ENCODE results near the gene PCCA. TPM values are rescaled to one million over a fixed set of nuclear protein-coding genes. Genes with fewer than 3 reads are reported as not detected.

PCCA gene
- total RNA-seq, 4 donors from 2014 or later, result 40.1 to 82.8 (median 61.1) TPM

GRCh38 chr13:100102042-100102441 is 13.1 kb downstream of the PCCA start:
- TF ChIP-seq CTCF (IDR thresholded peaks at IDR 0.05; ENCODE audit: low read depth), result no peak

- TF ChIP-seq CTCF (IDR thresholded peaks at IDR 0.05; ENCODE audit: low read depth), result no peak
Measured at GRCh38 chr13:100106005-100106404, 17.1 kb downstream of the PCCA start.

GRCh38 chr13:100106705-100107104 is 17.8 kb downstream of the PCCA start:
- TF ChIP-seq CTCF (IDR thresholded peaks at IDR 0.05; ENCODE audit: low read depth), result no peak

- no peak for TF ChIP-seq CTCF (IDR thresholded peaks at IDR 0.05; ENCODE audit: low read depth)
Measured at GRCh38 chr13:100108913-100109507, 20.1 kb downstream of the PCCA start.

- no peak for TF ChIP-seq CTCF (IDR thresholded peaks at IDR 0.05; ENCODE audit: low read depth)
Measured at GRCh38 chr13:100110269-100110668, 21.4 kb downstream of the PCCA start.

GRCh38 chr13:100112186-100112838 is 23.4 kb downstream of the PCCA start:
- no peak for TF ChIP-seq CTCF (IDR thresholded peaks at IDR 0.05; ENCODE audit: low read depth)

- no peak for TF ChIP-seq CTCF (IDR thresholded peaks at IDR 0.05; ENCODE audit: low read depth)
Measured at GRCh38 chr13:100115693-100116254, 26.9 kb downstream of the PCCA start.

Data from subcutaneous adipose tissue (tissue), 4 donors.